ENCODE measurements around the gene RMRP.

Gene RMRP

DNA sequence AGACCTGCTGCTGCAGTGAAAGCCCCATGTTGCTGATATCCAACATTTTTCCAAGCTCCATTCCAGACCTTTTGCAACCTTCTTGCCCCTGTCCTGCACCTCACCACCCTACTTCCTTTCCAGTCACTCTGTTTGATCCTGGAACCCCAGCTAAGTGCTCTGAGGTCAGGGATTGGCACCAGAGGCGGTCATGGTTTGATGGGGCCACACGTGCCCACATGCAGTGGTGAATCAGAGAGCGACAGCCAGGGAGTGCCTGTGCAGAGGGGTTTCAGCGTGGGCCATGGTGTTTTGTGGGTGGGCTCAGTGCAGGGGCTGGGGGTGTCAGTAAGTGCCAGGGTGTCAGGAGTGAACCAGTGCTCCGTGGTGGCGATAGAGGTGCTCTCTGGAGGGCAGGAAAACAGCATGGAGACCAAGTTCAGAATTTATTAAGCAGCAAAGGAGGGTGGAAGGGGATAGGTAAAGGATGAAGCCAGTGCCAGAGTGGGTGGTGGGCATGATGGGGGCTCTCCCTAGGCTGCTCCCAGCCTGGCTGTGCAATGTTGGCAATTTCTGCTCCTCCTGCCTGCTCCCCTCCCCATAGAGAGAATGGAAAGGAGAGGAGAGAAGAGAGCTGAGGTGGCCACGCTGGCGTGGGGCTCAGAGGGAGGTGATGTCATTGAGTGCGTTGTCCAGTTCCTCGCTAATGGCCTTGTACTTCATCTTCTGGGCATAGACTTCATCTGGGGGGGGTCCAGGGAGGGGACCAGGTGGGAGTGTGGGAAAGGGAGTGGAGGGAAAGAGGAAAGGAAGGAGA, 24.9 kb upstream of the RMRP start:
- TF ChIP-seq, protein P1, sequence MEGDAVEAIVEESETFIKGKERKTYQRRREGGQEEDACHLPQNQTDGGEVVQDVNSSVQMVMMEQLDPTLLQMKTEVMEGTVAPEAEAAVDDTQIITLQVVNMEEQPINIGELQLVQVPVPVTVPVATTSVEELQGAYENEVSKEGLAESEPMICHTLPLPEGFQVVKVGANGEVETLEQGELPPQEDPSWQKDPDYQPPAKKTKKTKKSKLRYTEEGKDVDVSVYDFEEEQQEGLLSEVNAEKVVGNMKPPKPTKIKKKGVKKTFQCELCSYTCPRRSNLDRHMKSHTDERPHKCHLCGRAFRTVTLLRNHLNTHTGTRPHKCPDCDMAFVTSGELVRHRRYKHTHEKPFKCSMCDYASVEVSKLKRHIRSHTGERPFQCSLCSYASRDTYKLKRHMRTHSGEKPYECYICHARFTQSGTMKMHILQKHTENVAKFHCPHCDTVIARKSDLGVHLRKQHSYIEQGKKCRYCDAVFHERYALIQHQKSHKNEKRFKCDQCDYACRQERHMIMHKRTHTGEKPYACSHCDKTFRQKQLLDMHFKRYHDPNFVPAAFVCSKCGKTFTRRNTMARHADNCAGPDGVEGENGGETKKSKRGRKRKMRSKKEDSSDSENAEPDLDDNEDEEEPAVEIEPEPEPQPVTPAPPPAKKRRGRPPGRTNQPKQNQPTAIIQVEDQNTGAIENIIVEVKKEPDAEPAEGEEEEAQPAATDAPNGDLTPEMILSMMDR (IDR thresholded peaks at IDR 0.05; ENCODE audit: low read depth, low read length, missing control alignments) = no peak
- DNase-seq (ENCODE audit: extremely low read depth, low read depth) = no peak
- H3K4me3 ChIP-seq (replicated peaks; ENCODE audit: low read depth, low read length) = no peak overlapping the region

DNA sequence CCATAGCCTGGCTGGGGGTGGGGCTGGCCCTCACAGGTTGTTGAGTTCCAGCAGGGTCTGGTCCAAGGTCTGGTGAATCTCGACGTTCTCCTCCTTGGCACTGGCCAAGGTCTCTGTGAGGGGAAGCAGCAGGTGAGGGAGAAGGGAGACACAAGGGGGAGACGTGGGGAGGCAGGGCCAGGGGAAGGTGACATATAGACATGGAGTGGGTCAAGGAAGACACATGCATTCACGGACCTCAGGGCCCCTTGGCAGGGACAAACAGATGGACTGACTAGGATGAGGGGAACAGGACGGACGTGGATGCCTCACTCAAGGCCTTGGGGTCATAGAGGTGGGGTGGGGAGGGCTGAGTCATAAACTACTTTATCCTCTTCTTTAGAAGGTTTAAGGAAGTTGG, 24.2 kb upstream of the RMRP start:
- no peak overlapping the region for H3K4me3 ChIP-seq (replicated peaks; ENCODE audit: low read depth, low read length)
- TF ChIP-seq, protein P1 (IDR thresholded peaks at IDR 0.05; ENCODE audit: low read depth, low read length, missing control alignments) = no peak
- no peak for DNase-seq (ENCODE audit: extremely low read depth, low read depth)

DNA sequence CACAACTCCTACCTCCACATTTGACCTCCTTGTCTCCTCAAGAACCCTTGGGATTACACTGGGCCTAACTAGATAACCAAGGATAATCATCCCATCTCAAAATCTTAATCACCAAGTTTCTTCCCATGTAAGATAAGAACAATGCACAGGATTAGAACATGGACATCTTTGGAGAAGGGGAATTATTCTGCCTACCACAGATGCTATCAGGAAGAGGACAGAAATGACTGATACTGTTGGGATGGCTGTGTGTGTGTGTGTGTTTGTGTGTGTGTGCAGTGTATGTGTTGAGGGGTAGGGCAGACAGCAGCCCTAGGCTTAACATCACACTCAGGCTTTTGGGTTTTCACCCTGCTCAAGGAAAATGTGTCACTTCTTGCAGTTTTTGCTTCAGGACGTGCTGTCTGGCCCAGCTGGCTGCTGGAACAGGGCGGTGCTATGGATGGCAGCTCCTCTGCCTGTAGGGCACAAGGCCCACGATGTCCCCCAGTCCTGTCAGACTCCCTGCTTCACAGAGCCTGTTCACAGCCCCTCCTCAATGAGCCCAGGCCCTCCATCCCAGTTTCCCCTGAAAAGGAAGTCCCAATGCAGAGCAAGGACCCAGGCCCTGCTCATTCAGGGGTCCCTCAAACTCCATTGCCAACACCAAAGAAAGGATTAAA, 23.7 kb upstream of the RMRP start:
- TF ChIP-seq, protein P1 (IDR thresholded peaks at IDR 0.05; ENCODE audit: low read depth, low read length, missing control alignments) = no peak
- H3K4me3 ChIP-seq (replicated peaks; ENCODE audit: low read depth, low read length) = no peak overlapping the region
- DNase-seq (ENCODE audit: extremely low read depth, low read depth) = no peak

DNA sequence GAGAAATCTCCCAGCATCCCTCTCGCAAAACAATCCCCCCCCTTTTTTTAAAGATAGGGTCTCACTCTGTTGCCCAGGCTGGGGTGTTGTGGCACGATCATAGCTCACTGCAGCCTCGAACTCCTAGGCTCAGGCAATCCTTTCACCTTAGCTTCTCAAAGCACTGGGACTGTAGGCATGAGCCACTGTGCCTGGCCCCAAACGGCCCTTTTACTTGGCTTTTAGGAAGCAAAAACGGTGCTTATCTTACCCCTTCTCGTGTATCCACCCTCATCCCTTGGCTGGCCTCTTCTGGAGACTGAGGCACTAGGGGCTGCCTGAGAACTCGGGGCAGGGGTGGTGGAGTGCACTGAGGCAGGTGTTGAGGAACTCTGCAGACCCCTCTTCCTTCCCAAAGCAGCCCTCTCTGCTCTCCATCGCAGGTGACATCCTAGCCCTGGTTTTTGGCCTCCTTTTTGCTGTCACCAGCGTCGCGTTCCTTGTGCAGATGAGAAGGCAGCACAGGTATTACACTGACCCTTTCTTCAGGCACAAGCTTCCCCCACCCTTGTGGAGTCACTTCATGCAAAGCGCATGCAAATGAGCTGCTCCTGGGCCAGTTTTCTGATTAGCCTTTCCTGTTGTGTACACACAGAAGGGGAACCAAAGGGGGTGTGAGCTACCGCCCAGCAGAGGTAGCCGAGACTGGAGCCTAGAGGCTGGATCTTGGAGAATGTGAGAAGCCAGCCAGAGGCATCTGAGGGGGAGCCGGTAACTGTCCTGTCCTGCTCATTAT, 22.7 kb upstream of the RMRP start:
- no peak for DNase-seq (ENCODE audit: extremely low read depth, low read depth)
- no peak overlapping the region for H3K4me3 ChIP-seq (replicated peaks; ENCODE audit: low read depth, low read length)
- TF ChIP-seq, protein P1 (IDR thresholded peaks at IDR 0.05; ENCODE audit: low read depth, low read length, missing control alignments) = no peak

DNA sequence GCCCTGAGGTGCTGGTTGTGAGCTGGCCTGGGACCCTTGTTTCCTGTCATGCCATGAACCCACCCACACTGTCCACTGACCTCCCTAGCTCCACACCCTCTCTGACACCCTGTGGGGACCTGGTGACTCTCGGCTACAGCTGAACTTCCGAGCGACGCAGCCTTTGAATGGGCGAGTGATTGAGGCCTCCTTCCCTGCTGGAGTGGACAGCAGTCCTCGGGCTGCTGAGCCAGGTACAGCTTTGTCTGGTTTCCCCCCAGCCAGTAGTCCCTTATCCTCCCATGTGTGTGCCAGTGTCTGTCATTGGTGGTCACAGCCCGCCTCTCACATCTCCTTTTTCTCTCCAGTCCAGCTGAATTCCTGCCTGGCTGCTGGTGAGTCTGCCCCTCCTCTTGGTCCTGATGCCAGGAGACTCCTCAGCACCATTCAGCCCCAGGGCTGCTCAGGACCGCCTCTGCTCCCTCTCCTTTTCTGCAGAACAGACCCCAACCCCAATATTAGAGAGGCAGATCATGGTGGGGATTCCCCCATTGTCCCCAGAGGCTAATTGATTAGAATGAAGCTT, 22.0 kb upstream of the RMRP start:
- TF ChIP-seq, protein P1 (IDR thresholded peaks at IDR 0.05; ENCODE audit: low read depth, low read length, missing control alignments) = no peak
- no peak overlapping the region for H3K4me3 ChIP-seq (replicated peaks; ENCODE audit: low read depth, low read length)
- DNase-seq (ENCODE audit: extremely low read depth, low read depth) = no peak

DNA sequence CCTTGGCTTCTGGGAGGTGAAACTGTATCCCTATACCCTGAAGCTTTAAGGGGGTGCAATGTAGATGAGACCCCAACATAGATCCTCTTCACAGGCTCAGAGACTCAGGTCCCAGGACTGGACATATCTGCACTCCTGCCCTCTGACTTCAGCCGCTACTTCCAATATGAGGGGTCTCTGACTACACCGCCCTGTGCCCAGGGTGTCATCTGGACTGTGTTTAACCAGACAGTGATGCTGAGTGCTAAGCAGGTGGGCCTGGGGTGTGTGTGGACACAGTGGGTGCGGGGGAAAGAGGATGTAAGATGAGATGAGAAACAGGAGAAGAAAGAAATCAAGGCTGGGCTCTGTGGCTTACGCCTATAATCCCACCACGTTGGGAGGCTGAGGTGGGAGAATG, 21.3 kb upstream of the RMRP start:
- TF ChIP-seq, protein P1 (IDR thresholded peaks at IDR 0.05; ENCODE audit: low read depth, low read length, missing control alignments) = no peak
- H3K4me3 ChIP-seq (replicated peaks; ENCODE audit: low read depth, low read length) = no peak overlapping the region
- no peak for DNase-seq (ENCODE audit: extremely low read depth, low read depth)
